Activated CD8-positive, alpha-beta memory T cell treated with anti-CD3 and anti-CD28 coated beads, Interleukin-2, amount 50 U/mL, for 1 hour (primary cell): ENCODE data around the gene GBP7.
"Not testable (repeated sequence)": the region's sequence is repeated elsewhere in the genome, so short reads cannot be mapped to it uniquely, and the experiment has no call there.

Experiments
- DNase-seq: peaks from one replicate; pipeline ENCODE4 v3.0.0-alpha.2; 2020; ENCODE audit errors: extremely low read depth

The GBP7 gene

DNA sequence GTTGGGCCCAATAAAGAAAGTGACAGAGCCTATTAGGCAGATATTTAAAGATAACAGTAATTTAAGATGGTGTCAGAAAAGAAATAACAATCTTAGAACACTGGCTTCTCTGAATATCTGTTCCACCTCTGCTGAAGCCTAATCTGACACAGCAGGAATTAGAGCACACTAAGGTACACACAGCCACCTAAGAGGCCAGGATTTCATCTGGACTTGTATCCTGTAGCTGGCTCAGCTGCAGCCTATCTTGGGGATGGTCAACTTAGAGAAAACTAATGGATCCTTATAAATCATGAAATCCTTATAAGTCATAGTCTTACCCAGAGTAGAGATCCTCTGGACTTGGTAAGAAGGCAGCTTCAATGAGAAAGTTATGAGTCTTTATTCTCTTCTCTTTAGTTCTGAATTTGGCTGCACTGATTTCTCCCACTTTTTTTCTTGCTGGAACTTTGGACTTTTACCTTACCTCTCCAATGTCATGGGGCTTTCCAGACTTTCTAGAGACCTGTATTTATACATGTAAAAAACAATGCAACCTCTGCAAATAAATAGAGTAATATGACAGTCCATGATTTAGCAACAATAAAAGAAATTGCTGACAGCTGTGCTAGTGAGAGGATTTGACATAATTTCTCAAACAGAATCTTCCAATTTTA is at the start of gene GBP7:
TSS of gene GBP7 (minus strand) at position 403 of the 656 bp plus-strand sequence. CDS start 4,068 bp downstream, outside the sequence.
- DNase-seq: no peak

- no peak for DNase-seq
Observed at GRCh38 chr1:89221341-89221740, 45.5 kb upstream of the GBP7 start.

- not testable (repeated sequence) for DNase-seq
Observed at GRCh38 chr1:89219851-89220250, 44.0 kb upstream of the GBP7 start.

GRCh38 chr1:89218941-89219340 is 43.1 kb upstream of the GBP7 start:
- DNase-seq: not testable (repeated sequence)

DNA sequence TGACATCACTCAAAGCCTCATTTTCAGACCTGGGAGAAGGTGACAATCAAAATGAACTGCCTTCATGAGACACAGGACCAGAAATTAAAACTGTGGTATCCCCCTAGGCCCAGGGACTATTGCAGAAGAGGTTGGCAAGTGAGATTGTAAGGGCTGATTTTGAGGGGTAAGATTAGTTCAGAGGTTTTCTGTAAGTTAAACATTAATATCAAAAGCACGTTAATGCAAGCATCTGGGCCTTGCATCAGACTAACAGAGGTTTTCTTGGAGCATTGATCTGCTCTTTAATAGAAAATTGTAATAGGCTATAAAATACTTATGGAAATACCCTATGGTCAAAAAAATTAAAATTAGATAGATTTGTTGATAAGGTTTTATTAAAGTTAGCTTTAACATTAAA is 37.5 kb upstream of the GBP7 start:
- no peak for DNase-seq

DNA sequence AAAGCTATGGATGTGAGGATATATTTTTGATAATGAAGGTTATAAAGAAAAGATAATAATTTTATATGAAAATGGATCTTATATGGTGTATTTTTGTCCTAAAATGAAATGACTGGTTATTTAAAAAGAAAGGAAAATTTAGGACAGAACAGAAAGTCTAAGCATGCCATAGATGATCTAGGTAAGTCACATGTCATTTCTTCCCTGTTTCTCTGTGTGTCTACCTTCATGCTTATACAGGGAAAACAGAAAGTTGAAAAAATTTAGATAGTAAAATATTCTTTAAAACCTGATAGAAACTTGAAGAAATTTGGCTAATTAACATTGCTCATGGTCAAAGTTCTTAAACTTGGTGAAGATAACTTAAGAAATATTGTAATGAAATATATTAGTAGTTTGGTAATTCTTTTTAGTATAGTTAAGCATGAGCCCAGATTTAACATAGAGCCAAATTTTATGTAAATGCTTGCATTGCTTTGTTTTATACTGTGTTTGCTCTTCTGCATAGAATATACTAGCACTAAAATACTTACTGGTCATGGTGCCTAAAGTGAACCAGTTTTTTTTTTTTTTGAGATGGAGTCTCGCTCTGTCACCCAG is 35.3 kb upstream of the GBP7 start:
- DNase-seq: no peak

DNA sequence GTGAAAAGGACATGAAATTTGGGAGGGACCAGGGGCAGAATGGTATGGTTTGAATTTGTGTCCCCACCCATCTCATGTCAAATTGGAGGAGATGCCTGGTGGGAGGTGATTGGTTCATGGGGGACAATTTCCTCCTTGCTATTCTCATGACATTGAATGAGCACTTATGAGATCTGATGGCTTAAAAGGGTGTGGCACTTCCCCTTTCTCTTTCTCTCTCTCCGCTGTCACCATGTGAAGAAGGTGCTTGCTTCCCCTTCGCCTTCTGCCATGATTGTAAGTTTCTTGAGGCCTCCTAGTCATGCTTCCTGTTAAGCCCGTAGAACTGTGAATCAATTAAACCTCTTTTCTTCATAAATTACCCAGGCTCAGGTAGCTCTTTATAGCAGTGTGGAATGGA is 30.6 kb upstream of the GBP7 start:
- no peak for DNase-seq

- DNase-seq: no peak
Observed at GRCh38 chr1:89203166-89203565, 27.4 kb upstream of the GBP7 start.

GRCh38 chr1:89201106-89201794 is 25.4 kb upstream of the GBP7 start:
- no peak for DNase-seq

- no peak for DNase-seq
Observed at GRCh38 chr1:89200663-89201062, 24.9 kb upstream of the GBP7 start.

DNA sequence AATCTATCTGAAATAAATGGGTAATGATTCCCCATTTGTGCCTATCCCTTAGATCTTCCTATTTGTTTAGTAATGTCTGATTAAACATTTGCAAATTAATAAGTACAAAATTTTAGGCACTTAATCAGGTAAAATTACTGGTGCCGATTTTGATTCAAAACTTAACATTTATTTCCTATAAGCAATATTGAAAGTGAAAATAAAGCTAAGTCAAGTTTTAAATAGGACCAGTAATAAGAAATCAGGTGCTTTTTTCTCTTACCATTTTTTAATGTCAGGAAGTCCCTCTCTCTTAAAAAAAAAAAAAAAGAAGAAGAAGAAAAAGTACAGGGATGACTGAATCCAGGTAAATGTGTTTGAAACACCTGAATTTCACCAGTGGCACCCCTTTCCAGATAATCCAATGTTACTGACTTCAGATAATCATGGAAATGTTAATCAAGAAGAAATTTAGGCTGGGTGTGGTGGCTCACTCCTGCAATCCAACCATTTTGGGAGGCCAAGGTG is 23.8 kb upstream of the GBP7 start:
- DNase-seq: no peak

DNA sequence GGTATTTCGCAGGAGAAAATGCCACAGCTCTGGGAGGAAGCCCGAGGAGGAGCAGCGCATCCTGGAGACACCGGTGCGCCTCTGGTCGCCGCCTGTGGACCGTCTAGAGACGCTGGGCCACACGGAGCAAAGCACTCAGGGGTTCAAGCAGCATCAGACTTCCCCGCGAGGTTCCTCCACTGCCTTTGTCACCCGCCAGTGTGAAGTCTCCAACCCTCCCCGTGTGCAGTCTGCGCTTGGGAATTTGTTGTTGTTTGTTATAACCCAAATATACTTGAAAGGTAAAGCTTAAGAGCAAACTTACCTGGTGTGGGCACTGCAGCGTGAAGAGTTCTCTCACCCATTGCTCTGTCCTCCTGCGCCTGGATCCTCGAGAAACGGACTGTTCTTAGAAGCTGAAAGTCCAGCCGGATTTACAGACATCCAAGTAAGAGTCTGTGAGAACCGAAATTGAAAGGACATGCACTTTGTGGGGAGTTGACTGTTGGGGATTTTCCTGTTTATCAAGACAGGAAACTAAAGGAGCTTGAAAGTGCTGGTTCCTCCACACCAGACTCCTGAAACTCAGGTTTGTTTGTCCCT is 22.8 kb upstream of the GBP7 start, which contains the start of gene GBP4:
TSS of gene GBP4 (minus strand) at position 452 of the 582 bp plus-strand sequence. CDS start at position 344, 108 bp downstream.
- DNase-seq: no peak

- no peak for DNase-seq
Observed at GRCh38 chr1:89198081-89198480, 22.3 kb upstream of the GBP7 start.

GRCh38 chr1:89195476-89195875 is 19.7 kb upstream of the GBP7 start:
- DNase-seq: no peak

- DNase-seq: no peak
Observed at GRCh38 chr1:89191314-89191713, 15.5 kb upstream of the GBP7 start.

DNA sequence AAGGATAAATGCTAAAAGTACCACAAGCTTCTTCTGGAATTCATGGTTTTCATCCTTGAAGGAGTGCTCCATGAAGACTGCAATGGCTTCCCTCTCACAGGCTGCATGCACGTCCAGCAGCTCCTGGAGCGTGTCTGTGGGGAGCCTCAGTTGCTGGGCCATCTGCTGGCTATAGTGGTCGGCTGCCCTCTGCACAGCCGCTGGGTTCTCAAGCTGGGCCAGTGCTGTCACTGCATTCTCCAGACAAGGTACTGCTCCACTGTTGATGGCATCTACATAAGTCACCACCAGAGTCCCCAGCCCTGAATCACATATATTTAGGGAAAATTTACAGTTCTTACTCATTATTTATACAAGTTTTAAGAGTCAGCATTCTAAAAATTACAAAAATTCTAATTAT is 14.2 kb upstream of the GBP7 start:
- no peak for DNase-seq

DNA sequence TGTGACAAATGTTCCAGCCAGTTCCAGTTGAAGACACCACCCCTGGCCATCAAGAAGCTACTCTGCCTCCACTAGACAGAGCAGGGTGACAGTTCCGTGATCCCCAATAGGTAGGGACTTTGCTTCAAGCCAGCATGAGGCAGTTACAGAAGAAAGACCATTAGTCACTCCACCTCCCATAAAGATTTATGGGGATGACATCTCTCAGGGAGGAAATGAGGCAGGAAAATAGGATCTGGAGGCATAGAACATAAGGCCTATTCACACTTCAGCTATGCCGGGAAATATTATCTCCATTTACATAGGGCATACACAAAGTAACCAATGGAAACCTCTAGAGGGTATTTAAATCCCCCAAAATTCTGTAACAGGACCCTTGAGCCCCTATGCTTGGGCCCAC is 3.5 kb upstream of the GBP7 start:
- DNase-seq: no peak

DNA sequence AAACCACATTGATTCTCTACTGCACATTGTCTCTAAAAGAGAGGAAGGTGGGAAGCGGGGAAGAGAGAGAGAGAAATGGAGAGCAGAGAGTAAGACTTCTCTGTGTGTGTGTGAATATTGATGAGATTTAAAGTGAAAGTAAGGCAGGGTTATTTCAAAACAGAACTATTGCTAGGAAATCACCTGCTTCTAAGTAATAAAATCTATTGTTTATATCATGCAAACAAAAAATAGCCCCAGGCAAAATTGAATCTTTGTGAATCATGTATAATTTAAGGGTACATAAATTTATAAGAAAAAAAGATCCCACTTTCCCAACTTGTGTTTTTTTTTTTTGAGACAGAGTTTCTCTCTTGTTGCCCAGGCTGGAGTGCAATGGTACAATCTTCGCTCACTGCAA is 1.2 kb upstream of the GBP7 start:
- DNase-seq: no peak

DNA sequence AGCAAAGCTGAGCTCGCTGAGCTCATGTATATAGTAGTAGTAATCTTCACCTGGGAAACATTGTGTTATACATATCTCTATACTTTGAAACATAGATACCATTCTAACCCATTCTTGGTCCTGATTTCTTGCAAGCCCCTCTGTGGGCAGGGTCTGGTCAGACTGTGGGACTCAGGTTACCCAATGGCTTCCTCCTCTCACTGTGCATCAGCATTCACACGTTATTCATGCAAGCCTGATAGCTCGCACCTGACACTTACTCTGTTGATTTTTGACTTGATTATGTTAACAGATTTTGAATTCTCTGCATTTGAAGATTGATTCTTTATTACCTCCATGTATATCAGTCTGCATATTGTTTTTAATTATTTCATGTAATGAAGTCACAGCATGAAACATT is 1.3 kb downstream of the GBP7 start:
- DNase-seq: no peak

GRCh38 chr1:89172468-89173143 is 3.2 kb downstream of the GBP7 start:
- no peak for DNase-seq

DNA sequence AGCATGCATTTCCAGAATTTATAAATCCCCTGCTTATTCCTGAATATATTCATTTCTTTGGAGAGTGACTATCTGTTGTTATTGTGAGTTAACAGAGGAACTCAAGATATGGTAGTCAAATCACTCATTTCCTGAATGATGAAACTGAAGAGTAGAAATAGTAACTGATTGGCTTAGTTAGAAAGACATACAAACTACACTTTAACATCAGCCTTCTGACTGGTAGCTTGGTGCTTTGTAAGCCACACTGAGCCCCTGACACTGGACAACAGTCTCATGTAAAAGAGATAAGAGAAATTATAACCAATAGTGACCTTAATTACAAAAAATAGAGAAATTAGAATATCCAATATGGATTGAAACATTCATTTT is 4.8 kb downstream of the GBP7 start:
- no peak for DNase-seq
